ENCODE measurements around the gene RPL22.

DNA sequence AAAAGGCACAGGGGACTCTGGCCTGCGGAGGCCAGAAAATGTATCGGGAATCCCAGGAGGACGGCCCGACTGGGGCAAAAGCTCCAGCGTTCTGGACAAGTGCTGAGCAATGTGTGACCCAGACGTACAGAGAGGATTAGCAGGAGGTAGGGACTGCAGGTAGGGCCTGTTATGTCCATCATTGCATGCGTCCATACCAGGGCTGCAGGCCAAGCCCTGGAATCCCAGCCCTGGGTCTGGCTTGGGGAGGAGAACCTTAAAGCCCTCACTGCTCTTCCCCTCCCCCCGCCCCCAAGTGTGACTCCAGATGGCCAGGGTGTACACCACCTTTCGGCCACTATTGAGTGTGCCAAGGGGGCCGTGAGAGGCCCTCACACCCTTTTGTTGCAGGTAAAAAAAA, 8.5 kb upstream of the RPL22 start:
- TF ChIP-seq YY1 (IDR thresholded peaks at IDR 0.05; ENCODE audit: insufficient read depth, insufficient read length) (no peak), ZNF274 (IDR thresholded peaks at IDR 0.05; ENCODE audit: low read depth, low read length) (no peak)
